ENCODE measurements around the gene FLNC.

DNA sequence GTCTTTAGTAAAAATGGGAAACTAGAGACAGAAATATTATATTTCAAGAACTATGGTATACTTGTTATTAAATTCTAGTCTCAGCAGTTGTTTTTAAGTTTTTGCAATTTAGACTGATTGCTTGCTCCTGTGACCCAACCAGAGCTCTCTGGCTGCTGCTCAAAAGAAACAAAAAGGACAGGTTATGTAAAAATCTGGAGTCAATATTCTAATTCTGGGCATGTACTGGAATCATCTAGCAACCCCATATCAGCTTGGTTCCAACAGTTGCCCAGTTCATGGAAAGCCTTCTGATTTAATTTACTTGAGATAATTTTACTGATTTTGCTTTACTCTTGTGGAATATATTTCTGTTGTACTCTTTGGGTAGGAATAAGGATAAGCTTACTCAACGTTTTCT is 70.0 kb downstream of the FLNC start:
- TF ChIP-seq, protein P1, sequence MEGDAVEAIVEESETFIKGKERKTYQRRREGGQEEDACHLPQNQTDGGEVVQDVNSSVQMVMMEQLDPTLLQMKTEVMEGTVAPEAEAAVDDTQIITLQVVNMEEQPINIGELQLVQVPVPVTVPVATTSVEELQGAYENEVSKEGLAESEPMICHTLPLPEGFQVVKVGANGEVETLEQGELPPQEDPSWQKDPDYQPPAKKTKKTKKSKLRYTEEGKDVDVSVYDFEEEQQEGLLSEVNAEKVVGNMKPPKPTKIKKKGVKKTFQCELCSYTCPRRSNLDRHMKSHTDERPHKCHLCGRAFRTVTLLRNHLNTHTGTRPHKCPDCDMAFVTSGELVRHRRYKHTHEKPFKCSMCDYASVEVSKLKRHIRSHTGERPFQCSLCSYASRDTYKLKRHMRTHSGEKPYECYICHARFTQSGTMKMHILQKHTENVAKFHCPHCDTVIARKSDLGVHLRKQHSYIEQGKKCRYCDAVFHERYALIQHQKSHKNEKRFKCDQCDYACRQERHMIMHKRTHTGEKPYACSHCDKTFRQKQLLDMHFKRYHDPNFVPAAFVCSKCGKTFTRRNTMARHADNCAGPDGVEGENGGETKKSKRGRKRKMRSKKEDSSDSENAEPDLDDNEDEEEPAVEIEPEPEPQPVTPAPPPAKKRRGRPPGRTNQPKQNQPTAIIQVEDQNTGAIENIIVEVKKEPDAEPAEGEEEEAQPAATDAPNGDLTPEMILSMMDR (IDR thresholded peaks at IDR 0.05): no peak
- TF ChIP-seq SMC3 (IDR thresholded peaks at IDR 0.05; ENCODE audit: low read depth, low read length) (no peak), EP300 (IDR thresholded peaks at IDR 0.05; ENCODE audit: borderline replicate concordance in 1 of 2, low read depth in 1 of 2, low read length in 1 of 2) (no peak)

Data from SK-N-SH (cell line).